HG03457 (cell line): ENCODE measurements around the gene SLC35A4.

Experiments
- ATAC-seq: cut with Tn5 transposase; IDR thresholded peaks from one replicate; pipeline ENCODE4 v1.9.1; 2021; ENCODE audit warnings: moderate number of reproducible peaks; ENCODE audit not compliant: unreplicated experiment

Gene SLC35A4

GRCh38 chr5:140564196-140565023 lies at the start of gene SLC35A4, which contains the start of gene APBB3:
Gene SLC35A4 (plus strand): TSS chr5:140564828. CDS start chr5:140567170, 2,342 bp downstream.
Gene APBB3 (minus strand): TSS chr5:140564598. CDS start chr5:140564245, 353 bp downstream.
- peak; percentile 77 for ATAC-seq

GRCh38 chr5:140524003-140524402 lies 40.6 kb upstream of the SLC35A4 start:
- ATAC-seq, result no peak

- no peak for ATAC-seq
Observed at GRCh38 chr5:140540227-140540626, 24.4 kb upstream of the SLC35A4 start.

- ATAC-seq, result no peak
Observed at GRCh38 chr5:140542972-140543371, 21.7 kb upstream of the SLC35A4 start.

GRCh38 chr5:140544986-140545385 lies 19.6 kb upstream of the SLC35A4 start:
- no peak for ATAC-seq

GRCh38 chr5:140545606-140546005 lies 19.0 kb upstream of the SLC35A4 start:
- no peak for ATAC-seq

- no peak for ATAC-seq
Observed at GRCh38 chr5:140546851-140547507, 17.6 kb upstream of the SLC35A4 start.

GRCh38 chr5:140547508-140548299 lies 16.9 kb upstream of the SLC35A4 start, which contains the start of gene EIF4EBP3:
Gene EIF4EBP3 (plus strand): TSS chr5:140547662. CDS start chr5:140547738, 76 bp downstream.
- peak; percentile 96 for ATAC-seq

- ATAC-seq, result no peak
Observed at GRCh38 chr5:140548300-140548688, 16.3 kb upstream of the SLC35A4 start.

- no peak for ATAC-seq
Observed at GRCh38 chr5:140548791-140549190, 15.8 kb upstream of the SLC35A4 start.

GRCh38 chr5:140549237-140550144 lies 15.1 kb upstream of the SLC35A4 start:
- ATAC-seq, result no peak

GRCh38 chr5:140550147-140551079 lies 14.2 kb upstream of the SLC35A4 start:
- no peak for ATAC-seq

- ATAC-seq, result no peak
Observed at GRCh38 chr5:140551872-140552271, 12.8 kb upstream of the SLC35A4 start.

- no peak for ATAC-seq
Observed at GRCh38 chr5:140553657-140554056, 11.0 kb upstream of the SLC35A4 start.

GRCh38 chr5:140554454-140554853 lies 10.2 kb upstream of the SLC35A4 start:
- no peak for ATAC-seq

- peak; percentile 34 for ATAC-seq
Observed at GRCh38 chr5:140555747-140556312, 8.8 kb upstream of the SLC35A4 start.

- ATAC-seq, result no peak
Observed at GRCh38 chr5:140556438-140556837, 8.2 kb upstream of the SLC35A4 start.

GRCh38 chr5:140557136-140557805 lies 7.4 kb upstream of the SLC35A4 start, which contains the start of gene SRA1:
Gene SRA1 (minus strand): TSS chr5:140557473. CDS start chr5:140557452, 21 bp downstream.
- ATAC-seq, result peak; percentile 94
